Esophagus squamous epithelium (tissue), 4 donors: ENCODE data around the gene LBR.

Experiments
- CTCF ChIP-seq, 6 experiments: fragments of 450-650 bp in 4 of 6; fragments of 200-600 bp in 2 of 6; sonication (generic) in 2 of 6; IDR thresholded peaks; one replicate each; pipeline ENCODE4 v1.5.1; 2016 to 2019; ENCODE audit warnings: antibody characterized with exemption in 6 of 6, mild to moderate bottlenecking in 4 of 6, moderate library complexity in 4 of 6
- POLR2A ChIP-seq, 4 donors: fragments of 450-650 bp; IDR thresholded peaks; one replicate each; pipeline ENCODE4 v1.6.1; 2017; ENCODE audit warnings: antibody characterized with exemption in 4 of 4, mild to moderate bottlenecking in 4 of 4, moderate library complexity in 3 of 4

DNA sequence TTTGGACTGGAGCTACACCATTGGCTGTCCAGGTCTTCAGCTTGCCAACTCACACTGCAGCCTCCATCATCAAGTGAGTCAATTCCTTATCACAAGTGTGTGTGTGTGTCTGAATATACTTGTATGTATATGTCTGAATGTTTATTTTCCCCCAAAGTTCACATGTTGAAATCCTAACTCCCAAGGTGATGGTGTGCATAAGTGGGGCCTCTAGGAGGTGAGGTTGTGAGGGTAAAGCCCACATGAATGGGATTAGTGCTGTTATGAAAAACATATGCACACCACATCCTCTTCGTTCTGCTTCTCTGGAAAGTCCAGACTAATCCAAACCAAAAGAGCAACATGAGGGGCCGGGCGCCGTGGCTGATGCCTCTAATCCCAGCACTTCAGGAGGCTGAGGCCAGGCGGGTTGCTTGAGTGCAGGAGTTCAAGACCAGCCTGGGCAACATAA lies 48.7 kb upstream of the LBR start:
- TF ChIP-seq POLR2A (IDR thresholded peaks at IDR 0.05) (no peak), CTCF (IDR thresholded peaks at IDR 0.05) (no peak)
